K562 (cell line): ENCODE measurements around the gene GPN1. TPM values are rescaled to one million over a fixed set of nuclear protein-coding genes. Genes with fewer than 3 reads are reported as not detected.
A peak's percentile ranks its signal among the peaks of the same experiment; 100 is the strongest.

ENCODE experiments used
- ATF2 ChIP-seq: sonication (generic); formaldehyde crosslinking; IDR thresholded peaks from 2 replicates; pipeline ENCODE4 v1.8.1; 2022; ENCODE audit warnings: missing genetic modification reagents
- CEBPB ChIP-seq: fragments of 450-650 bp; IDR thresholded peaks from 2 replicates; pipeline ENCODE4 v1.6.1; 2016; ENCODE audit warnings: missing genetic modification characterization, missing compliant biosample characterization
- CHAMP1 ChIP-seq: fragments of 450-650 bp; IDR thresholded peaks from 2 replicates; pipeline ENCODE4 v1.6.1; 2016; ENCODE audit warnings: mild to moderate bottlenecking
- DACH1 ChIP-seq: fragments of 450-650 bp; IDR thresholded peaks from 2 replicates; pipeline ENCODE4 v1.6.1; 2018; ENCODE audit not compliant: partially characterized antibody
- ETS1 ChIP-seq: conservative IDR thresholded peaks from 2 replicates; pipeline ENCODE4 v1.6.1; 2011; ENCODE audit warnings: low read depth, mild to moderate bottlenecking, low read length; ENCODE audit not compliant: control insufficient read depth
- HSF4 ChIP-seq: fragments of 250-450 bp; sonication (Bioruptor Pico); IDR thresholded peaks from 2 replicates; pipeline ENCODE4 v2.1.2; 2022; ENCODE audit warnings: mild to moderate bottlenecking, moderate library complexity, borderline replicate concordance
- ID3 ChIP-seq, 2 experiments: fragments of 250-450 bp in 1 of 2; fragments of 450-650 bp in 1 of 2; sonication (Bioruptor Pico) in 1 of 2; IDR thresholded peaks; 2 replicates each; pipeline versions ENCODE4 v1.6.1 to v1.8.0; 2016 to 2021; ENCODE audit warnings: mild to moderate bottlenecking in 2 of 2, moderate library complexity in 2 of 2, missing compliant biosample characterization in 1 of 2, missing genetic modification characterization in 1 of 2
- JUND ChIP-seq, 2 experiments: IDR thresholded peaks; 2 replicates in 1 of 2; 3 replicates in 1 of 2; pipeline ENCODE4 v1.6.1; 2011; ENCODE audit warnings: borderline replicate concordance in 2 of 2, low read depth in 2 of 2, low read length in 2 of 2, improper control_type of control experiment in 1 of 2, missing biosample characterization in 1 of 2, missing genetic modification characterization in 1 of 2, missing genetic modification reagents in 1 of 2
- REST ChIP-seq, 2 experiments: fragments of 450-650 bp; formaldehyde crosslinking in 1 of 2; IDR thresholded peaks; 2 replicates each; pipeline versions ENCODE4 v1.4.0 to v1.6.1; 2014 to 2020; ENCODE audit warnings: mild to moderate bottlenecking in 2 of 2, borderline replicate concordance in 1 of 2, low read depth in 1 of 2
- ZKSCAN8 ChIP-seq: fragments of 200-800 bp; sonication (Bioruptor generic); IDR thresholded peaks from 2 replicates; pipeline ENCODE4 v1.6.1; 2016; ENCODE audit warnings: missing genetic modification characterization, missing compliant biosample characterization
- polyA plus RNA-seq, 8 experiments: library from polyadenylated mRNA; depleted of rRNA in 4 of 8; stranded (reverse) in 5 of 8; unstranded in 3 of 8; fragments of >200 nt; fragmentation: Nextera tagmentation in 2 of 8; fragmentation: Illumina TruSeq in 1 of 8; extraction: Ambion mirVana in 2 of 8; extraction: Trizol in 1 of 8; gene quantifications; 2 replicates each; pipeline versions ENCODE4 v1.2.1 to v1.2.3, GENCODE V29; 2011 to 2014; ENCODE audit warnings: inconsistent platforms in 1 of 8, missing spikeins in 1 of 8
- total RNA-seq, 7 experiments: library from RNA; depleted of rRNA in 6 of 7; stranded (reverse); fragments of >200 nt in 6 of 7; fragmentation: Illumina TruSeq in 2 of 7; extraction: Trizol in 2 of 7; gene quantifications; 2 replicates each; pipeline versions ENCODE4 v1.2.1 to v1.2.3, GENCODE V29; 2011 to 2021; ENCODE audit warnings: low replicate concordance in 1 of 7

GPN1 gene
- total and polyA plus RNA-seq, 9 of the 15 experiments (the other 6 are each of a cell fraction or from before 2014, with no cell fraction given) = 23.4 to 171 (median 48.2) TPM

- TF ChIP-seq ATF2 (CRISPR knock-in tag) (no peak), CEBPB (tag) (peak; percentile 50), JUND (IDR thresholded peaks at IDR 0.05; ENCODE audit: borderline replicate concordance, low read depth, low read length) (no peak), JUND (tag; IDR thresholded peaks at IDR 0.05; ENCODE audit: borderline replicate concordance, low read depth, low read length) (peak; percentile 87; the same call in 2 of the 3 replicates), ZKSCAN8 (no peak), ETS1 (no peak; the same call in 1 of the 2 replicates), REST (IDR thresholded peaks at IDR 0.05; ENCODE audit: borderline replicate concordance) (no peak), REST (CRISPR knock-in tag; IDR thresholded peaks at IDR 0.05; ENCODE audit: low read depth) (no peak), DACH1 (no peak), HSF4 (CRISPR knock-in tag) (no peak), CHAMP1 (peak; percentile 92), ID3 (CRISPR knock-in tag; IDR thresholded peaks at IDR 0.05) (no peak), ID3 (tag; IDR thresholded peaks at IDR 0.05) (peak; percentile 93)
These were observed 34.7 kb downstream of the GPN1 start, which contains the start of the genes SLC4A1AP and SUPT7L (continued) for GRCh38 chr2:27663285-27664153.
